ENCODE data around the gene TUBB3.

TUBB3 gene

GRCh38 chr16:89890886-89891657 lies 32.1 kb upstream of the TUBB3 start:
- H3K36me3 ChIP-seq (ENCODE audit: control insufficient read depth in 1 of 2, insufficient read depth in 2 of 2, low read length in 2 of 2) = peaks cover 41 to 73% of the 10 kb centered on the region in 2 donors
- H3K4me3 ChIP-seq (ENCODE audit: low read depth in 1 of 2, low read length in 2 of 2) = no peak overlapping the region
- H3K27ac ChIP-seq (ENCODE audit: low read depth, low read length) = no peak overlapping the region
- H3K27me3 ChIP-seq (ENCODE audit: control insufficient read depth in 1 of 2, insufficient read depth in 2 of 2, low read length in 2 of 2) = no peaks in the 10 kb centered on the region
- no peaks in the 10 kb centered on the region for H3K4me1 ChIP-seq (ENCODE audit: control insufficient read depth in 1 of 2, insufficient read depth in 2 of 2, low read length in 2 of 2)
- no peaks in the 10 kb centered on the region for H3K9me3 ChIP-seq (ENCODE audit: control insufficient read depth in 1 of 2, low read length in 2 of 2)
- no peak overlapping the region for H3K9ac ChIP-seq (ENCODE audit: low read depth in 1 of 2, low read length in 2 of 2)

- Histone ChIP-seq H3K27ac (ENCODE audit: low read depth, low read length) (no peak overlapping the region), H3K4me3 (ENCODE audit: low read depth in 1 of 2, low read length in 2 of 2) (no peak overlapping the region), H3K27me3 (ENCODE audit: control insufficient read depth in 1 of 2, insufficient read depth in 2 of 2, low read length in 2 of 2) (no peaks in the 10 kb centered on the region), H3K4me1 (ENCODE audit: control insufficient read depth in 1 of 2, insufficient read depth in 2 of 2, low read length in 2 of 2) (no peaks in the 10 kb centered on the region), H3K9me3 (ENCODE audit: control insufficient read depth in 1 of 2, low read length in 2 of 2) (no peaks in the 10 kb centered on the region), H3K9ac (ENCODE audit: low read depth in 1 of 2, low read length in 2 of 2) (no peak overlapping the region), H3K36me3 (ENCODE audit: control insufficient read depth in 1 of 2, insufficient read depth in 2 of 2, low read length in 2 of 2) (peaks cover 40 to 74% of the 10 kb centered on the region in 2 donors)
Measured at GRCh38 chr16:89892055-89892630, 31.0 kb upstream of the TUBB3 start.

GRCh38 chr16:89892635-89893034 lies 30.5 kb upstream of the TUBB3 start:
- Histone ChIP-seq H3K27me3 (ENCODE audit: control insufficient read depth in 1 of 2, insufficient read depth in 2 of 2, low read length in 2 of 2) (no peaks in the 10 kb centered on the region), H3K4me1 (ENCODE audit: control insufficient read depth in 1 of 2, insufficient read depth in 2 of 2, low read length in 2 of 2) (no peaks in the 10 kb centered on the region), H3K9ac (ENCODE audit: low read depth in 1 of 2, low read length in 2 of 2) (no peak overlapping the region), H3K27ac (ENCODE audit: low read depth, low read length) (no peak overlapping the region), H3K4me3 (ENCODE audit: low read depth in 1 of 2, low read length in 2 of 2) (no peak overlapping the region), H3K9me3 (ENCODE audit: control insufficient read depth in 1 of 2, low read length in 2 of 2) (no peaks in the 10 kb centered on the region), H3K36me3 (ENCODE audit: control insufficient read depth in 1 of 2, insufficient read depth in 2 of 2, low read length in 2 of 2) (peaks cover 36 to 74% of the 10 kb centered on the region in 2 donors)

- Histone ChIP-seq H3K4me1 (ENCODE audit: control insufficient read depth in 1 of 2, insufficient read depth in 2 of 2, low read length in 2 of 2) (no peaks in the 10 kb centered on the region), H3K27me3 (ENCODE audit: control insufficient read depth in 1 of 2, insufficient read depth in 2 of 2, low read length in 2 of 2) (no peaks in the 10 kb centered on the region), H3K4me3 (ENCODE audit: low read depth in 1 of 2, low read length in 2 of 2) (no peak overlapping the region), H3K27ac (ENCODE audit: low read depth, low read length) (no peak overlapping the region), H3K9ac (ENCODE audit: low read depth in 1 of 2, low read length in 2 of 2) (no peak overlapping the region), H3K36me3 (ENCODE audit: control insufficient read depth in 1 of 2, insufficient read depth in 2 of 2, low read length in 2 of 2) (peaks cover 42 to 81% of the 10 kb centered on the region in 2 donors), H3K9me3 (ENCODE audit: control insufficient read depth in 1 of 2, low read length in 2 of 2) (no peaks in the 10 kb centered on the region)
Measured at GRCh38 chr16:89893642-89894548, 29.2 kb upstream of the TUBB3 start.

- H3K36me3 ChIP-seq (ENCODE audit: control insufficient read depth in 1 of 2, insufficient read depth in 2 of 2, low read length in 2 of 2) = peaks cover 51 to 89% of the 10 kb centered on the region in 2 donors
Measured at GRCh38 chr16:89895482-89896250, 27.5 kb upstream of the TUBB3 start.

GRCh38 chr16:89897204-89897603 lies 25.9 kb upstream of the TUBB3 start:
- Histone ChIP-seq H3K27ac (ENCODE audit: low read depth, low read length) (no peak overlapping the region), H3K36me3 (ENCODE audit: control insufficient read depth in 1 of 2, insufficient read depth in 2 of 2, low read length in 2 of 2) (peaks cover 52 to 79% of the 10 kb centered on the region in 2 donors)

More at GRCh38 chr16:89895482-89896250, 27.5 kb upstream of the TUBB3 start:
- H3K9ac ChIP-seq (ENCODE audit: low read depth in 1 of 2, low read length in 2 of 2) = no peak overlapping the region
- no peak overlapping the region for H3K27ac ChIP-seq (ENCODE audit: low read depth, low read length)
- no peaks in the 10 kb centered on the region for H3K27me3 ChIP-seq (ENCODE audit: control insufficient read depth in 1 of 2, insufficient read depth in 2 of 2, low read length in 2 of 2)
- no peaks in the 10 kb centered on the region for H3K9me3 ChIP-seq (ENCODE audit: control insufficient read depth in 1 of 2, low read length in 2 of 2)
- no peak overlapping the region for H3K4me3 ChIP-seq (ENCODE audit: low read depth in 1 of 2, low read length in 2 of 2)
- no peaks in the 10 kb centered on the region for H3K4me1 ChIP-seq (ENCODE audit: control insufficient read depth in 1 of 2, insufficient read depth in 2 of 2, low read length in 2 of 2)

GRCh38 chr16:89898201-89898967 lies 24.8 kb upstream of the TUBB3 start:
- Histone ChIP-seq H3K27ac (ENCODE audit: low read depth, low read length) (no peak overlapping the region), H3K27me3 (ENCODE audit: control insufficient read depth in 1 of 2, insufficient read depth in 2 of 2, low read length in 2 of 2) (no peaks in the 10 kb centered on the region)

More at GRCh38 chr16:89897204-89897603, 25.9 kb upstream of the TUBB3 start:
- Histone ChIP-seq H3K27me3 (ENCODE audit: control insufficient read depth in 1 of 2, insufficient read depth in 2 of 2, low read length in 2 of 2) (no peaks in the 10 kb centered on the region), H3K9me3 (ENCODE audit: control insufficient read depth in 1 of 2, low read length in 2 of 2) (no peaks in the 10 kb centered on the region), H3K4me1 (ENCODE audit: control insufficient read depth in 1 of 2, insufficient read depth in 2 of 2, low read length in 2 of 2) (no peaks in the 10 kb centered on the region), H3K9ac (ENCODE audit: low read depth in 1 of 2, low read length in 2 of 2) (no peak overlapping the region), H3K4me3 (ENCODE audit: low read depth in 1 of 2, low read length in 2 of 2) (no peak overlapping the region)

GRCh38 chr16:89899879-89900481 lies 23.2 kb upstream of the TUBB3 start:
- H3K27me3 ChIP-seq (ENCODE audit: control insufficient read depth in 1 of 2, insufficient read depth in 2 of 2, low read length in 2 of 2) = no peaks in the 10 kb centered on the region
- no peaks in the 10 kb centered on the region for H3K4me1 ChIP-seq (ENCODE audit: control insufficient read depth in 1 of 2, insufficient read depth in 2 of 2, low read length in 2 of 2)
- peaks cover 37 to 77% of the 10 kb centered on the region in 2 donors for H3K36me3 ChIP-seq (ENCODE audit: control insufficient read depth in 1 of 2, insufficient read depth in 2 of 2, low read length in 2 of 2)
- H3K9ac ChIP-seq (ENCODE audit: low read depth in 1 of 2, low read length in 2 of 2) = no peak overlapping the region
- H3K4me3 ChIP-seq (ENCODE audit: low read depth in 1 of 2, low read length in 2 of 2) = no peak overlapping the region
- H3K9me3 ChIP-seq (ENCODE audit: control insufficient read depth in 1 of 2, low read length in 2 of 2) = no peaks in the 10 kb centered on the region
- no peak overlapping the region for H3K27ac ChIP-seq (ENCODE audit: low read depth, low read length)

More at GRCh38 chr16:89898201-89898967, 24.8 kb upstream of the TUBB3 start:
- Histone ChIP-seq H3K4me3 (ENCODE audit: low read depth in 1 of 2, low read length in 2 of 2) (no peak overlapping the region), H3K4me1 (ENCODE audit: control insufficient read depth in 1 of 2, insufficient read depth in 2 of 2, low read length in 2 of 2) (no peaks in the 10 kb centered on the region), H3K9me3 (ENCODE audit: control insufficient read depth in 1 of 2, low read length in 2 of 2) (no peaks in the 10 kb centered on the region), H3K36me3 (ENCODE audit: control insufficient read depth in 1 of 2, insufficient read depth in 2 of 2, low read length in 2 of 2) (peaks cover 41 to 75% of the 10 kb centered on the region in 2 donors), H3K9ac (ENCODE audit: low read depth in 1 of 2, low read length in 2 of 2) (no peak overlapping the region)

GRCh38 chr16:89900885-89901284 lies 22.3 kb upstream of the TUBB3 start:
- no peak overlapping the region for H3K27ac ChIP-seq (ENCODE audit: low read depth, low read length)
- no peak overlapping the region for H3K9ac ChIP-seq (ENCODE audit: low read depth in 1 of 2, low read length in 2 of 2)
- peaks cover 41 to 78% of the 10 kb centered on the region in 2 donors for H3K36me3 ChIP-seq (ENCODE audit: control insufficient read depth in 1 of 2, insufficient read depth in 2 of 2, low read length in 2 of 2)
- no peak overlapping the region for H3K4me3 ChIP-seq (ENCODE audit: low read depth in 1 of 2, low read length in 2 of 2)
- H3K27me3 ChIP-seq (ENCODE audit: control insufficient read depth in 1 of 2, insufficient read depth in 2 of 2, low read length in 2 of 2) = no peaks in the 10 kb centered on the region
- no peaks in the 10 kb centered on the region for H3K4me1 ChIP-seq (ENCODE audit: control insufficient read depth in 1 of 2, insufficient read depth in 2 of 2, low read length in 2 of 2)
- H3K9me3 ChIP-seq (ENCODE audit: control insufficient read depth in 1 of 2, low read length in 2 of 2) = no peaks in the 10 kb centered on the region
